ENCODE results near the gene TMCC1.

TMCC1 gene

DNA sequence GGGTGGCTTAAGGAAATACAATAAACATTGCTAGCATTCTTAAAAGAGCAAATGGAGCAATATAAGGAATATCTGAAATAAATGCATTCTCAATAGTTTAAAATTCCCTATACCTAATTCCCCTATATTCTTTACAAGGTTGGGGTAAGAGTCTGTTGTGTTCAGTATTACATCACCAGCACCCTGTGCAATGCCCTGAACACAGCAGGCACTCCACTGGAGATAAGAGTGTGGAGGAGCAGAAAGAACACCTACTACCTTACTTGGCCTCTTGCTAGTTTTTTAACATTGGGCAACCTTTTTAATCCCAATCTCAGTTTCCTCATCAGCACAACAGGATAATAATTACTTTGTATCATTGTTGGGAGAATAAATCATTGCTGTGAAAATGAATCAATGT, 146.9 kb downstream of the TMCC1 start:
- CTCF ChIA-PET: interaction anchor here (0.8 to 0.9 kb wide), 2 partner anchors 12 to 18 kb away, joined by 3 read pairs; no protein-coding TSS in a partner anchor
- no peak for DNase-seq (ENCODE audit: extremely low spot score)
- TF ChIP-seq, protein P1, sequence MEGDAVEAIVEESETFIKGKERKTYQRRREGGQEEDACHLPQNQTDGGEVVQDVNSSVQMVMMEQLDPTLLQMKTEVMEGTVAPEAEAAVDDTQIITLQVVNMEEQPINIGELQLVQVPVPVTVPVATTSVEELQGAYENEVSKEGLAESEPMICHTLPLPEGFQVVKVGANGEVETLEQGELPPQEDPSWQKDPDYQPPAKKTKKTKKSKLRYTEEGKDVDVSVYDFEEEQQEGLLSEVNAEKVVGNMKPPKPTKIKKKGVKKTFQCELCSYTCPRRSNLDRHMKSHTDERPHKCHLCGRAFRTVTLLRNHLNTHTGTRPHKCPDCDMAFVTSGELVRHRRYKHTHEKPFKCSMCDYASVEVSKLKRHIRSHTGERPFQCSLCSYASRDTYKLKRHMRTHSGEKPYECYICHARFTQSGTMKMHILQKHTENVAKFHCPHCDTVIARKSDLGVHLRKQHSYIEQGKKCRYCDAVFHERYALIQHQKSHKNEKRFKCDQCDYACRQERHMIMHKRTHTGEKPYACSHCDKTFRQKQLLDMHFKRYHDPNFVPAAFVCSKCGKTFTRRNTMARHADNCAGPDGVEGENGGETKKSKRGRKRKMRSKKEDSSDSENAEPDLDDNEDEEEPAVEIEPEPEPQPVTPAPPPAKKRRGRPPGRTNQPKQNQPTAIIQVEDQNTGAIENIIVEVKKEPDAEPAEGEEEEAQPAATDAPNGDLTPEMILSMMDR (IDR thresholded peaks at IDR 0.05; ENCODE audit: control extremely low read depth, extremely low read depth, low read depth, missing control alignments): no peak
- POLR2A ChIA-PET: no interaction called here

- TF ChIP-seq, protein P1 (IDR thresholded peaks at IDR 0.05; ENCODE audit: control extremely low read depth, extremely low read depth, low read depth, missing control alignments): no peak
- DNase-seq (ENCODE audit: extremely low spot score): no peak
- POLR2A ChIA-PET: no interaction called here
- CTCF ChIA-PET: interaction anchor here (1.3 to 2.2 kb wide), 3 partner anchors 11 to 117 kb away, joined by 3 to 4 read pairs (median 3); no protein-coding TSS in a partner anchor
Measured at GRCh38 chr3:129745253-129745652, 148.3 kb downstream of the TMCC1 start.

GRCh38 chr3:129741794-129742193, 151.7 kb downstream of the TMCC1 start:
- ChIA-PET POLR2A (no interaction called here), CTCF (no interaction called here)
- TF ChIP-seq, protein P1 (IDR thresholded peaks at IDR 0.05; ENCODE audit: control extremely low read depth, extremely low read depth, low read depth, missing control alignments): no peak
- no peak for DNase-seq (ENCODE audit: extremely low spot score)

GRCh38 chr3:129740090-129740489, 153.4 kb downstream of the TMCC1 start:
- no peak for DNase-seq (ENCODE audit: extremely low spot score)
- TF ChIP-seq, protein P1 (IDR thresholded peaks at IDR 0.05; ENCODE audit: control extremely low read depth, extremely low read depth, low read depth, missing control alignments): no peak
- ChIA-PET CTCF (interaction anchor here (0.8 to 1.3 kb wide), 3 partner anchors 13 to 85 kb away, joined by 3 read pairs; no protein-coding TSS in a partner anchor), POLR2A (no interaction called here)

- TF ChIP-seq, protein P1 (IDR thresholded peaks at IDR 0.05; ENCODE audit: control extremely low read depth, extremely low read depth, low read depth, missing control alignments): no peak
- ChIA-PET POLR2A (no interaction called here), CTCF (interaction anchor here (1.0 to 1.6 kb wide), 2 partner anchors 12 to 58 kb away, joined by 3 read pairs; no protein-coding TSS in a partner anchor)
- DNase-seq (ENCODE audit: extremely low spot score): no peak
Measured at GRCh38 chr3:129739634-129740033, 153.9 kb downstream of the TMCC1 start.

DNA sequence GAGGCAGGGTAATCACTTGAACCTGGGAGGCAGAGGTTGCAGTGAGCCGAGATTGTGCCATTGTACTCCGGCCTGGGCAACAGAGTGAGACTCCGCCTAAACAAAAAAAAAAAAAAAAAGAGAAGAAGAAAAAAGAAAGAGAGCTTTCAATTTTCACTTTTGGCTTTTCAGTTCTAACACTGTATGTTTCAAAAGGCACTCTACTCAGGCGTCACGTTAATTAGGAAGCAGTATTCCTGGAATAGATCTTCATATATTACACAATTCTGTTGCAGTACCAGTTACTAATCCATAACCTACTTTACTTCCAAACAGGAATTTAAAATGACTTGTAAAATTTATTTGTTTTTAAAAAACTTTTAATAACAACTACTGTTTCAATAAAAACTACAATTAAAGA, 155.3 kb downstream of the TMCC1 start:
- ChIA-PET POLR2A (no interaction called here), CTCF (interaction anchor here (0.8 to 1.6 kb wide), 3 partner anchors 9 to 74 kb away, joined by 3 read pairs; no protein-coding TSS in a partner anchor)

More for the DNA sequence above, 155.3 kb downstream of the TMCC1 start:
- no peak for DNase-seq (ENCODE audit: extremely low spot score)
- TF ChIP-seq, protein P1 (IDR thresholded peaks at IDR 0.05; ENCODE audit: control extremely low read depth, extremely low read depth, low read depth, missing control alignments): no peak
